ENCODE results near the gene CHMP4B. TPM values are rescaled to one million over a fixed set of nuclear protein-coding genes. Genes with fewer than 3 reads are reported as not detected.

Gene CHMP4B
- total RNA-seq, 5 donors from 2014 or later (not counting 1 experiment from before 2014, with no cell fraction given) = 45.1 to 64.7 (median 60.8) TPM

- Histone ChIP-seq H3K4me3 (ENCODE audit: control insufficient read depth in 1 of 2, extremely low read depth in 1 of 2, low read length in 1 of 2) (no peak overlapping the region), H3K27ac (ENCODE audit: low read length) (no peak overlapping the region), H3K4me1 (ENCODE audit: control insufficient read depth in 1 of 2, extremely low read depth in 1 of 2, insufficient read depth in 2 of 2, low read length in 2 of 2) (peaks cover 9 to 31% of the 10 kb centered on the region in 2 experiments), H3K36me3 (ENCODE audit: control insufficient read depth in 2 of 2, extremely low read depth in 1 of 2, insufficient read depth in 1 of 2, low read length in 1 of 2) (no peaks in the 10 kb centered on the region), H3K27me3 (replicated peaks in 1 of 2; ENCODE audit: control insufficient read depth in 2 of 2, extremely low read depth in 1 of 2, insufficient read depth in 2 of 2, low read length in 1 of 2) (peaks cover 0 to 5% of the 10 kb centered on the region in 2 experiments), H3K9me3 (no peaks in the 10 kb centered on the region)
- Mint-ChIP-seq H3K4me1 (peaks cover 20 to 26% (median 25%) of the 10 kb centered on the region in 3 donors), H3K9me3 (no peaks in the 10 kb centered on the region), H3K4me3 (no peak overlapping the region), H3K27ac (no peak overlapping the region), H3K36me3 (peaks cover 3% of the 10 kb centered on the region), H3K27me3 (no peaks in the 10 kb centered on the region)
- WGBS (ENCODE audit: insufficient coverage) = 5% methylated on average over 8 of the region's 32 CpGs
- ATAC-seq (replicated peaks in 1 of 4) (peak in 2 of 4 experiments; percentile 31 to 63), DNase-seq (peak in 31 of 35 experiments; percentile 10 to 61 (median 30))
- ChIA-PET CTCF (interaction anchor here (0.5 to 1.1 kb wide), 4 partner anchors 70 to 441 kb away, joined by 3 to 6 read pairs (median 4); no protein-coding TSS in a partner anchor), POLR2A (no interaction called here)
These were observed 51.7 kb downstream of the CHMP4B start for GRCh38 chr20:33862709-33863403.

GRCh38 chr20:33863440-33864323, 52.5 kb downstream of the CHMP4B start:
- no peak overlapping the region for H3K4me3 Mint-ChIP-seq

GRCh38 chr20:33864324-33864963, 53.3 kb downstream of the CHMP4B start:
- Histone ChIP-seq H3K4me1 (ENCODE audit: control insufficient read depth in 1 of 2, extremely low read depth in 1 of 2, insufficient read depth in 2 of 2, low read length in 2 of 2) (peaks cover 5 to 15% of the 10 kb centered on the region in 2 experiments), H3K36me3 (ENCODE audit: control insufficient read depth in 2 of 2, extremely low read depth in 1 of 2, insufficient read depth in 1 of 2, low read length in 1 of 2) (no peaks in the 10 kb centered on the region), H3K27me3 (replicated peaks in 1 of 2; ENCODE audit: control insufficient read depth in 2 of 2, extremely low read depth in 1 of 2, insufficient read depth in 2 of 2, low read length in 1 of 2) (peaks cover 0 to 5% of the 10 kb centered on the region in 2 experiments), H3K4me3 (ENCODE audit: control insufficient read depth in 1 of 2, extremely low read depth in 1 of 2, low read length in 1 of 2) (no peak overlapping the region), H3K27ac (ENCODE audit: low read length) (no peak overlapping the region), H3K9me3 (no peaks in the 10 kb centered on the region)
- no peaks in the 10 kb centered on the region for H3K27me3 Mint-ChIP-seq
- H3K9me3 Mint-ChIP-seq = no peaks in the 10 kb centered on the region
- DNase-seq (no peak), ATAC-seq (replicated peaks in 1 of 4) (no peak)
- POLR2A ChIA-PET = no interaction called here
- H3K27ac Mint-ChIP-seq = no peak overlapping the region
- H3K4me3 Mint-ChIP-seq = no peak overlapping the region
- H3K36me3 Mint-ChIP-seq = no peaks in the 10 kb centered on the region
- peaks cover 4 to 10% (median 9%) of the 10 kb centered on the region in 3 donors for H3K4me1 Mint-ChIP-seq
- WGBS (ENCODE audit: insufficient coverage) = 95% methylated on average over 11 of the region's 15 CpGs
- CTCF ChIA-PET = interaction anchor here in 1 of 2 donors (1.1 kb wide), 1 partner anchor 158 kb away, joined by 4 read pairs; no protein-coding TSS in a partner anchor

More at GRCh38 chr20:33863440-33864323, 52.5 kb downstream of the CHMP4B start:
- H3K27ac Mint-ChIP-seq = no peak overlapping the region
- no peaks in the 10 kb centered on the region for H3K27me3 Mint-ChIP-seq
- ChIA-PET POLR2A (no interaction called here), CTCF (interaction anchor here (0.5 to 1.1 kb wide), 4 partner anchors 71 to 442 kb away, joined by 3 to 6 read pairs (median 4); no protein-coding TSS in a partner anchor)
- Histone ChIP-seq H3K9me3 (no peaks in the 10 kb centered on the region), H3K4me3 (ENCODE audit: control insufficient read depth in 1 of 2, extremely low read depth in 1 of 2, low read length in 1 of 2) (no peak overlapping the region), H3K27me3 (replicated peaks in 1 of 2; ENCODE audit: control insufficient read depth in 2 of 2, extremely low read depth in 1 of 2, insufficient read depth in 2 of 2, low read length in 1 of 2) (peaks cover 0 to 5% of the 10 kb centered on the region in 2 experiments), H3K27ac (ENCODE audit: low read length) (no peak overlapping the region), H3K36me3 (ENCODE audit: control insufficient read depth in 2 of 2, extremely low read depth in 1 of 2, insufficient read depth in 1 of 2, low read length in 1 of 2) (no peaks in the 10 kb centered on the region), H3K4me1 (ENCODE audit: control insufficient read depth in 1 of 2, extremely low read depth in 1 of 2, insufficient read depth in 2 of 2, low read length in 2 of 2) (peaks cover 6 to 23% of the 10 kb centered on the region in 2 experiments)
- no peaks in the 10 kb centered on the region for H3K9me3 Mint-ChIP-seq
- H3K36me3 Mint-ChIP-seq = no peaks in the 10 kb centered on the region
- no peak for ATAC-seq (replicated peaks in 1 of 4)
- no peak for DNase-seq
- H3K4me1 Mint-ChIP-seq = peaks cover 12 to 17% (median 16%) of the 10 kb centered on the region in 3 donors
- WGBS (ENCODE audit: insufficient coverage) = 100% methylated on average over 4 of the region's 7 CpGs

- ChIA-PET CTCF (no interaction called here), POLR2A (no interaction called here)
- H3K27ac ChIP-seq (ENCODE audit: low read length) = no peak overlapping the region
- peaks cover 0 to 4% (median 2%) of the 10 kb centered on the region in 3 donors for H3K4me1 Mint-ChIP-seq
- no peak for ATAC-seq (replicated peaks in 1 of 4)
- H3K9me3 ChIP-seq = no peaks in the 10 kb centered on the region
- no peak for DNase-seq
- H3K27me3 Mint-ChIP-seq = no peaks in the 10 kb centered on the region
- no peaks in the 10 kb centered on the region for H3K9me3 Mint-ChIP-seq
- H3K4me3 ChIP-seq (ENCODE audit: control insufficient read depth in 1 of 2, extremely low read depth in 1 of 2, low read length in 1 of 2) = no peak overlapping the region
- H3K36me3 ChIP-seq (ENCODE audit: control insufficient read depth in 2 of 2, extremely low read depth in 1 of 2, insufficient read depth in 1 of 2, low read length in 1 of 2) = no peaks in the 10 kb centered on the region
- WGBS (ENCODE audit: insufficient coverage) = 92% methylated on average over 13 of the region's 13 CpGs
- peaks cover 0 to 7% of the 10 kb centered on the region in 2 experiments for H3K4me1 ChIP-seq (ENCODE audit: control insufficient read depth in 1 of 2, extremely low read depth in 1 of 2, insufficient read depth in 2 of 2, low read length in 2 of 2)
- H3K27ac Mint-ChIP-seq = no peak overlapping the region
- no peak overlapping the region for H3K4me3 Mint-ChIP-seq
- peaks cover 0 to 10% of the 10 kb centered on the region in 2 experiments for H3K27me3 ChIP-seq (replicated peaks in 1 of 2; ENCODE audit: control insufficient read depth in 2 of 2, extremely low read depth in 1 of 2, insufficient read depth in 2 of 2, low read length in 1 of 2)
- no peaks in the 10 kb centered on the region for H3K36me3 Mint-ChIP-seq
These were observed 54.7 kb downstream of the CHMP4B start for GRCh38 chr20:33865761-33866370.

- no peak overlapping the region for H3K27ac ChIP-seq (ENCODE audit: low read length)
- Mint-ChIP-seq H3K9me3 (no peaks in the 10 kb centered on the region), H3K36me3 (no peaks in the 10 kb centered on the region), H3K27me3 (no peaks in the 10 kb centered on the region), H3K4me3 (no peak overlapping the region), H3K4me1 (peaks cover 0 to 4% (median 1%) of the 10 kb centered on the region in 3 donors), H3K27ac (no peak overlapping the region)
- H3K4me1 ChIP-seq (ENCODE audit: control insufficient read depth in 1 of 2, extremely low read depth in 1 of 2, insufficient read depth in 2 of 2, low read length in 2 of 2) = peaks cover 0 to 7% of the 10 kb centered on the region in 2 experiments
- H3K27me3 ChIP-seq (replicated peaks in 1 of 2; ENCODE audit: control insufficient read depth in 2 of 2, extremely low read depth in 1 of 2, insufficient read depth in 2 of 2, low read length in 1 of 2) = peaks cover 0 to 10% of the 10 kb centered on the region in 2 experiments
- ChIA-PET POLR2A (no interaction called here), CTCF (no interaction called here)
- 90% methylated on average over 4 of the region's 11 CpGs for WGBS (ENCODE audit: insufficient coverage)
- no peaks in the 10 kb centered on the region for H3K9me3 ChIP-seq
- no peaks in the 10 kb centered on the region for H3K36me3 ChIP-seq (ENCODE audit: control insufficient read depth in 2 of 2, extremely low read depth in 1 of 2, insufficient read depth in 1 of 2, low read length in 1 of 2)
- no peak overlapping the region for H3K4me3 ChIP-seq (ENCODE audit: control insufficient read depth in 1 of 2, extremely low read depth in 1 of 2, low read length in 1 of 2)
- DNase-seq (no peak), ATAC-seq (replicated peaks in 1 of 4) (no peak)
These were observed 55.4 kb downstream of the CHMP4B start for GRCh38 chr20:33866398-33867100.
